ENCODE measurements around the gene FMO1. TPM values are rescaled to one million over a fixed set of nuclear protein-coding genes. Genes with fewer than 3 reads are reported as not detected.

The FMO1 gene
- total RNA-seq, 1 experiment from 2014 or later = not detected

DNA sequence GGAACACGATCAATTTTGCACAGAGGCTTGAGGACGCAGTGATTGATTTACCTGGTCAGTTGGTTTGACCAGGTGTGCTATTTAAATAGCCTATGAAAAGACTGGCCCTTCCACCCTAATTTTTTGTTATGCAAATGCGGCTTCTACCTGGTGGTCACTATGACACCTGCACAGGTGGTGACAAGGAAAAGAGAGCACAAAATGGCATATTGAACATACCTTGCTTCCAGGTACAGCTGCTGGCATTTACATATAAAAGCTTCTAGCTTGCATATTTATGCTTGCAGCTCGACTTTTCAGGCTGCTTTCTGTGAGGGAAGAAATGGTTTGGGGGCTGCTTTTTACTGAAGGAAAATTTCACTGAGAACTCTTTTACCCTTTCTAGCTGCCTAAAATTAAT, 50.4 kb downstream of the FMO1 start:
- CTCF ChIA-PET = no interaction called here
- Histone ChIP-seq H3K36me3 (ENCODE audit: insufficient read depth, low read length, poor library complexity, severe bottlenecking) (no peaks in the 10 kb centered on the region), H3K9me3 (ENCODE audit: low read depth, low read length, poor library complexity, severe bottlenecking) (peaks cover 21% of the 10 kb centered on the region), H3K4me1 (ENCODE audit: insufficient read depth, low read length, poor library complexity, severe bottlenecking) (no peaks in the 10 kb centered on the region), H3K27ac (ENCODE audit: low read depth, low read length, poor library complexity, severe bottlenecking) (no peak overlapping the region), H3K27me3 (replicated peaks; ENCODE audit: insufficient read depth, low read depth, low read length, poor library complexity) (no peaks in the 10 kb centered on the region), H3K4me3 (ENCODE audit: low read depth, low read length, poor library complexity, severe bottlenecking) (no peak overlapping the region)
- intact Hi-C loops (cut with micrococcal nuclease; ENCODE audit: unreplicated experiment) = no loop called here
- no TSS peak for BruUV-seq (replicated peaks)
- TF ChIP-seq EZH2 (IDR thresholded peaks at IDR 0.05; ENCODE audit: borderline replicate concordance, low read depth, low read length, poor library complexity, severe bottlenecking) = no peak
- TF ChIP-seq, protein P1, sequence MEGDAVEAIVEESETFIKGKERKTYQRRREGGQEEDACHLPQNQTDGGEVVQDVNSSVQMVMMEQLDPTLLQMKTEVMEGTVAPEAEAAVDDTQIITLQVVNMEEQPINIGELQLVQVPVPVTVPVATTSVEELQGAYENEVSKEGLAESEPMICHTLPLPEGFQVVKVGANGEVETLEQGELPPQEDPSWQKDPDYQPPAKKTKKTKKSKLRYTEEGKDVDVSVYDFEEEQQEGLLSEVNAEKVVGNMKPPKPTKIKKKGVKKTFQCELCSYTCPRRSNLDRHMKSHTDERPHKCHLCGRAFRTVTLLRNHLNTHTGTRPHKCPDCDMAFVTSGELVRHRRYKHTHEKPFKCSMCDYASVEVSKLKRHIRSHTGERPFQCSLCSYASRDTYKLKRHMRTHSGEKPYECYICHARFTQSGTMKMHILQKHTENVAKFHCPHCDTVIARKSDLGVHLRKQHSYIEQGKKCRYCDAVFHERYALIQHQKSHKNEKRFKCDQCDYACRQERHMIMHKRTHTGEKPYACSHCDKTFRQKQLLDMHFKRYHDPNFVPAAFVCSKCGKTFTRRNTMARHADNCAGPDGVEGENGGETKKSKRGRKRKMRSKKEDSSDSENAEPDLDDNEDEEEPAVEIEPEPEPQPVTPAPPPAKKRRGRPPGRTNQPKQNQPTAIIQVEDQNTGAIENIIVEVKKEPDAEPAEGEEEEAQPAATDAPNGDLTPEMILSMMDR (conservative IDR thresholded peaks at IDR 0.05; ENCODE audit: low read depth, low read length) = no peak
- POLR2A ChIA-PET (ENCODE audit: low non-redundant PET) = no interaction called here
- no peak for DNase-seq (ENCODE audit: low spot score)

DNA sequence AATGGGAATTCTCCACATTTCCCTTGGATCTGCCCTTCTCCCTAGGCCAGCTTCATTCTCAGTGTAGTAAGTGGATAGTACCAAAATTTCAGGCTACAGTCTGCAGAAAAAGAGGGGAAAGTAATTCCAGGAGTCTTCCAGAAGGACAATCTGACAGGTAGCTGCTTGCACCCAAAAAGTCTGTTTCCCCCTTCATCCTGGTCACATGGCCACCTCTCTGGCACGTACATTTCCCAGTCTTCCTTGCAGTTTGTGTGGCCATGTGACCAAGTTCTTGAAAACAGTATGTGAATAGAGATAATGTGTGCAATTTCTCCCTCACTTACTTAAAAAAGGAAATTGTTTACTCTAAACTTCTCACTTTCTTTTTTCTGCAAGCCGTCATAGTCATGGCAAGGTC, 51.0 kb downstream of the FMO1 start:
- no peak for TF ChIP-seq EZH2 (IDR thresholded peaks at IDR 0.05; ENCODE audit: borderline replicate concordance, low read depth, low read length, poor library complexity, severe bottlenecking)
- TF ChIP-seq, protein P1 (conservative IDR thresholded peaks at IDR 0.05; ENCODE audit: low read depth, low read length) = no peak
- DNase-seq (ENCODE audit: low spot score) = no peak
- POLR2A ChIA-PET (ENCODE audit: low non-redundant PET) = no interaction called here
- CTCF ChIA-PET = no interaction called here
- H3K4me1 ChIP-seq (ENCODE audit: insufficient read depth, low read length, poor library complexity, severe bottlenecking) = no peaks in the 10 kb centered on the region
- no peak overlapping the region for H3K27ac ChIP-seq (ENCODE audit: low read depth, low read length, poor library complexity, severe bottlenecking)
- no peaks in the 10 kb centered on the region for H3K27me3 ChIP-seq (replicated peaks; ENCODE audit: insufficient read depth, low read depth, low read length, poor library complexity)
- H3K36me3 ChIP-seq (ENCODE audit: insufficient read depth, low read length, poor library complexity, severe bottlenecking) = no peaks in the 10 kb centered on the region
- no TSS peak for BruUV-seq (replicated peaks)
- H3K4me3 ChIP-seq (ENCODE audit: low read depth, low read length, poor library complexity, severe bottlenecking) = no peak overlapping the region
- intact Hi-C loops (cut with micrococcal nuclease; ENCODE audit: unreplicated experiment) = no loop called here
- H3K9me3 ChIP-seq (ENCODE audit: low read depth, low read length, poor library complexity, severe bottlenecking) = peaks cover 21% of the 10 kb centered on the region

GRCh38 chr1:171300401-171300800, 52.1 kb downstream of the FMO1 start:
- Histone ChIP-seq H3K36me3 (ENCODE audit: insufficient read depth, low read length, poor library complexity, severe bottlenecking) (no peaks in the 10 kb centered on the region), H3K9me3 (ENCODE audit: low read depth, low read length, poor library complexity, severe bottlenecking) (peaks cover 21% of the 10 kb centered on the region), H3K27ac (ENCODE audit: low read depth, low read length, poor library complexity, severe bottlenecking) (no peak overlapping the region), H3K4me3 (ENCODE audit: low read depth, low read length, poor library complexity, severe bottlenecking) (no peak overlapping the region), H3K4me1 (ENCODE audit: insufficient read depth, low read length, poor library complexity, severe bottlenecking) (no peaks in the 10 kb centered on the region), H3K27me3 (replicated peaks; ENCODE audit: insufficient read depth, low read depth, low read length, poor library complexity) (no peaks in the 10 kb centered on the region)
- ChIA-PET POLR2A (ENCODE audit: low non-redundant PET) (no interaction called here), CTCF (no interaction called here)
- intact Hi-C loops (cut with micrococcal nuclease; ENCODE audit: unreplicated experiment) = no loop called here
- BruUV-seq (replicated peaks) = no TSS peak
- no peak for DNase-seq (ENCODE audit: low spot score)
- TF ChIP-seq, protein P1 (conservative IDR thresholded peaks at IDR 0.05; ENCODE audit: low read depth, low read length) = no peak
